Activated CD8-positive, alpha-beta memory T cell treated with anti-CD3 and anti-CD28 coated beads, Interleukin-2, amount 50 U/mL, for 1 hour (primary cell): ENCODE data around the gene ATXN1L.
A peak's percentile ranks its signal among the peaks of the same experiment; 100 is the strongest.
"Not testable (repeated sequence)": the region's sequence is repeated elsewhere in the genome, so short reads cannot be mapped to it uniquely, and the experiment has no call there.

Experiments used
- DNase-seq: peaks from one replicate; pipeline ENCODE4 v3.0.0-alpha.2; 2020; ENCODE audit errors: extremely low read depth

Gene ATXN1L

GRCh38 chr16:71893888-71894228 is 48.1 kb downstream of the ATXN1L start:
- DNase-seq, result no peak

GRCh38 chr16:71894229-71894920 is 48.6 kb downstream of the ATXN1L start:
- DNase-seq, result no peak

GRCh38 chr16:71894921-71895678 is 49.3 kb downstream of the ATXN1L start, which contains the start of gene IST1:
Gene IST1 (plus strand): TSS chr16:71895531. CDS start chr16:71915641, 20,110 bp downstream.
- DNase-seq, result peak; percentile 97

- DNase-seq, result no peak
These were observed 50.0 kb downstream of the ATXN1L start for GRCh38 chr16:71895679-71896365.

GRCh38 chr16:71896764-71897368 is 51.1 kb downstream of the ATXN1L start:
- DNase-seq, result no peak

- no peak for DNase-seq
These were observed 53.4 kb downstream of the ATXN1L start for GRCh38 chr16:71899171-71899570.

- no peak for DNase-seq
These were observed 57.0 kb downstream of the ATXN1L start for GRCh38 chr16:71902656-71903365.

GRCh38 chr16:71903608-71904007 is 57.8 kb downstream of the ATXN1L start:
- no peak for DNase-seq

- no peak for DNase-seq
These were observed 58.5 kb downstream of the ATXN1L start for GRCh38 chr16:71904239-71904638.

- not testable (repeated sequence) for DNase-seq
These were observed 60.0 kb downstream of the ATXN1L start for GRCh38 chr16:71905765-71906164.
